ENCODE data around the gene ELF1.

DNA sequence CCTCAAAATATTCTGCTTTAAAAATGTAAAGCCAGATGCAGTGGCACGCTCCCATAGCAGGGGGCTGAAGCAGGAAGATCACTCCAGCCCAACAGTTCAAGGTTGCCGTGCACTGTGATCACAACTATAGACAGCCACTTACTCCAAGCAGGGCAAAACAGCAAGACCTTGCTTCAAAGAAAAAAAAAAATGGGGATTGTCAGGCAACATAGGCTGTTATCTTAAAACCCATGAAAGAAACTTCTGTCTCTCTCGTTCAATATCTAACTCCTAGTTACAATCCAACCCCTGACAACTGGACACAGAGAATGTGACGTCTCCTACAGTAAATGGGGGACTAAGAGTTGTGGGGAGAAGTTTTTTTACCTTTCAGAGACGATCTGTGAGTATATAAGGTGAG, 17.4 kb downstream of the ELF1 start:
- TF ChIP-seq MAX (IDR thresholded peaks at IDR 0.05) (no peak), NR3C1 (IDR thresholded peaks at IDR 0.05) (no peak)
